Calu3 (cell line): ENCODE data around the gene LRP4. TPM values are rescaled to one million over a fixed set of nuclear protein-coding genes. Genes with fewer than 3 reads are reported as not detected.

ENCODE experiments used
- BruUV-seq: library from RNA; stranded (reverse); fragments of 400-500 nt; replicated peaks from 2 replicates; lab custom pipeline; 2021; lab: Mats Ljungman, UMichigan
- CTCF ChIA-PET: fragments of 300-600 bp; sonication (Branson Sonifier 250); formaldehyde crosslinking; loops from one replicate; lab custom pipeline; 2022; ENCODE audit warnings: antibody characterized with exemption; lab: Charles Lee
- DNase-seq: peaks from one replicate; pipeline ENCODE4 v3.0.0; 2022
- H3K27ac Mint-ChIP-seq: one replicate; pipeline ENCODE4 v1.8.0; 2022; ENCODE audit warnings: mixed read lengths; ENCODE audit not compliant: unreplicated experiment
- H3K27me3 Mint-ChIP-seq: one replicate; pipeline ENCODE4 v1.8.0; 2022; ENCODE audit warnings: mixed read lengths; ENCODE audit not compliant: unreplicated experiment
- H3K36me3 Mint-ChIP-seq: one replicate; pipeline ENCODE4 v1.8.0; 2022; ENCODE audit warnings: mild to moderate bottlenecking, moderate library complexity, mixed read lengths; ENCODE audit not compliant: insufficient read depth, unreplicated experiment
- H3K4me1 Mint-ChIP-seq: one replicate; pipeline ENCODE4 v1.8.0; 2022; ENCODE audit warnings: mild to moderate bottlenecking, low read depth, mixed read lengths; ENCODE audit not compliant: unreplicated experiment
- H3K4me3 Mint-ChIP-seq: one replicate; pipeline ENCODE4 v1.8.0; 2022; ENCODE audit warnings: mild to moderate bottlenecking, low read depth, moderate library complexity, mixed read lengths; ENCODE audit not compliant: unreplicated experiment
- H3K9me3 Mint-ChIP-seq: one replicate; pipeline ENCODE4 v1.8.0; 2022; ENCODE audit warnings: low read depth, mixed read lengths; ENCODE audit not compliant: unreplicated experiment
- CTCF ChIP-seq: fragments of 200-600 bp; IDR thresholded peaks from one replicate; pipeline ENCODE4 v1.8.0; 2022; ENCODE audit warnings: antibody characterized with exemption; ENCODE audit not compliant: unreplicated experiment
- intact Hi-C: fragments of 100-400 bp; cut with micrococcal nuclease; formaldehyde crosslinking; loops from one replicate; pipeline ENCODE4 v1.10.0; 2022; ENCODE audit not compliant: unreplicated experiment
- total RNA-seq: library from RNA; stranded (reverse); gene quantifications from 2 replicates; pipeline ENCODE4 v1.2.3, GENCODE V29; 2022

LRP4 gene
- total RNA-seq, 1 experiment from 2014 or later, result 0.80 TPM

GRCh38 chr11:46899501-46900025 is 18.8 kb downstream of the LRP4 start:
- CTCF ChIA-PET, result no interaction called here
- H3K27ac Mint-ChIP-seq, result no peak overlapping the region
- BruUV-seq, result no TSS peak
- H3K4me1 Mint-ChIP-seq, result peaks cover 10% of the 10 kb centered on the region
- peaks cover 12% of the 10 kb centered on the region for H3K27me3 Mint-ChIP-seq
- no peak for DNase-seq
- TF ChIP-seq CTCF, result no peak
- intact Hi-C loops, result no loop called here
- H3K36me3 Mint-ChIP-seq, result peaks cover 12% of the 10 kb centered on the region
- no peaks in the 10 kb centered on the region for H3K9me3 Mint-ChIP-seq
- H3K4me3 Mint-ChIP-seq, result no peak overlapping the region

- no TSS peak for BruUV-seq
- H3K27me3 Mint-ChIP-seq, result peaks cover 2% of the 10 kb centered on the region
- peak; percentile 77 for DNase-seq
- peak overlapping the region; percentile 14 for H3K4me3 Mint-ChIP-seq
- H3K9me3 Mint-ChIP-seq, result no peaks in the 10 kb centered on the region
- CTCF ChIA-PET, result interaction anchor here (0.5 kb wide), 1 partner anchor 32 kb away, joined by 5 read pairs; no protein-coding TSS in a partner anchor
- peak overlapping the region; percentile 77 for H3K27ac Mint-ChIP-seq
- no peak for TF ChIP-seq CTCF
- H3K4me1 Mint-ChIP-seq, result peaks cover 10% of the 10 kb centered on the region
- intact Hi-C loops, result no loop called here
- peaks cover 12% of the 10 kb centered on the region for H3K36me3 Mint-ChIP-seq
Measured at GRCh38 chr11:46898396-46899095, 19.8 kb downstream of the LRP4 start.

- Mint-ChIP-seq H3K4me1 (peaks cover 10% of the 10 kb centered on the region), H3K4me3 (no peak overlapping the region), H3K36me3 (peaks cover 12% of the 10 kb centered on the region), H3K27ac (no peak overlapping the region), H3K9me3 (no peaks in the 10 kb centered on the region), H3K27me3 (no peaks in the 10 kb centered on the region)
- peak; percentile 19 for TF ChIP-seq CTCF
- intact Hi-C loops, result no loop called here
- BruUV-seq, result no TSS peak
- CTCF ChIA-PET, result interaction anchor here (0.6 to 1.6 kb wide), 3 partner anchors 9 to 256 kb away, joined by 3 to 6 read pairs (median 3); no protein-coding TSS in a partner anchor
- DNase-seq, result peak; percentile 22
Measured at GRCh38 chr11:46896719-46897406, 21.5 kb downstream of the LRP4 start.

- Mint-ChIP-seq H3K9me3 (no peaks in the 10 kb centered on the region), H3K27me3 (no peaks in the 10 kb centered on the region), H3K36me3 (peaks cover 12% of the 10 kb centered on the region), H3K4me3 (no peak overlapping the region), H3K27ac (no peak overlapping the region), H3K4me1 (peaks cover 10% of the 10 kb centered on the region)
- no peak for DNase-seq
- BruUV-seq, result no TSS peak
- TF ChIP-seq CTCF, result no peak
- intact Hi-C loops, result no loop called here
- CTCF ChIA-PET, result interaction anchor here (0.6 to 1.6 kb wide), 3 partner anchors 20 to 257 kb away, joined by 3 to 7 read pairs (median 6); no protein-coding TSS in a partner anchor
Measured at GRCh38 chr11:46895821-46896220, 22.5 kb downstream of the LRP4 start.
